ENCODE results near the gene MCF2L. TPM values are rescaled to one million over a fixed set of nuclear protein-coding genes. Genes with fewer than 3 reads are reported as not detected.

The MCF2L gene
- total RNA-seq, 1 donor: 8.0 TPM

GRCh38 chr13:113035213-113035800, 66.3 kb downstream of the MCF2L start:
- peak overlapping the region; percentile 3 for H3K4me3 ChIP-seq (ENCODE audit: low read depth, low read length)
- no peak for TF ChIP-seq CTCF (IDR thresholded peaks at IDR 0.05; ENCODE audit: insufficient read depth, low read length)
- no peak for DNase-seq (ENCODE audit: low read depth)

- TF ChIP-seq CTCF (IDR thresholded peaks at IDR 0.05; ENCODE audit: insufficient read depth, low read length): no peak
Observed at GRCh38 chr13:113036401-113036800, 67.4 kb downstream of the MCF2L start.

GRCh38 chr13:113040031-113040430, 71.0 kb downstream of the MCF2L start:
- no peak overlapping the region for H3K4me3 ChIP-seq (ENCODE audit: low read depth, low read length)
- TF ChIP-seq CTCF (IDR thresholded peaks at IDR 0.05; ENCODE audit: insufficient read depth, low read length): no peak
- no peak for DNase-seq (ENCODE audit: low read depth)

More at GRCh38 chr13:113036401-113036800, 67.4 kb downstream of the MCF2L start:
- DNase-seq (ENCODE audit: low read depth): no peak
- H3K4me3 ChIP-seq (ENCODE audit: low read depth, low read length): no peak overlapping the region

- no peak for TF ChIP-seq CTCF (IDR thresholded peaks at IDR 0.05; ENCODE audit: insufficient read depth, low read length)
- no peak overlapping the region for H3K4me3 ChIP-seq (ENCODE audit: low read depth, low read length)
- DNase-seq (ENCODE audit: low read depth): peak; percentile 21
Observed at GRCh38 chr13:113040597-113041292, 71.7 kb downstream of the MCF2L start.

GRCh38 chr13:113041293-113041690, 72.3 kb downstream of the MCF2L start:
- no peak overlapping the region for H3K4me3 ChIP-seq (ENCODE audit: low read depth, low read length)
- DNase-seq (ENCODE audit: low read depth): no peak
- TF ChIP-seq CTCF (IDR thresholded peaks at IDR 0.05; ENCODE audit: insufficient read depth, low read length): no peak

GRCh38 chr13:113041896-113042295, 72.9 kb downstream of the MCF2L start:
- no peak for TF ChIP-seq CTCF (IDR thresholded peaks at IDR 0.05; ENCODE audit: insufficient read depth, low read length)
- DNase-seq (ENCODE audit: low read depth): no peak
- no peak overlapping the region for H3K4me3 ChIP-seq (ENCODE audit: low read depth, low read length)
